Suprapubic skin (tissue), 4 donors: ENCODE data around the gene SP140L.

Source experiments
- CTCF ChIP-seq, 2 donors: fragments of 200-600 bp in 1 of 2; fragments of 450-650 bp in 1 of 2; sonication (generic) in 1 of 2; IDR thresholded peaks; one replicate each; pipeline ENCODE4 v1.5.1; 2016 to 2019; ENCODE audit warnings: antibody characterized with exemption in 2 of 2, mild to moderate bottlenecking in 1 of 2, moderate library complexity in 1 of 2
- EP300 ChIP-seq: sonication (generic); formaldehyde crosslinking; IDR thresholded peaks from one replicate; pipeline ENCODE4 v1.6.1; 2017; ENCODE audit warnings: antibody characterized with exemption
- POLR2A ChIP-seq, 2 donors: fragments of 450-650 bp; IDR thresholded peaks; one replicate each; pipeline ENCODE4 v1.6.1; 2017; ENCODE audit warnings: antibody characterized with exemption in 2 of 2, mild to moderate bottlenecking in 2 of 2, moderate library complexity in 2 of 2
- POLR2AphosphoS5 ChIP-seq, 3 donors: sonication (generic); formaldehyde crosslinking; IDR thresholded peaks; one replicate each; pipeline ENCODE4 v1.6.1; 2017; ENCODE audit warnings: antibody characterized with exemption in 3 of 3

- TF ChIP-seq POLR2A (IDR thresholded peaks at IDR 0.05) (no peak), CTCF (IDR thresholded peaks at IDR 0.05) (no peak), POLR2AphosphoS5 (IDR thresholded peaks at IDR 0.05) (no peak), EP300 (no peak)
Measured at GRCh38 chr2:230343747-230344146, 16.8 kb downstream of the SP140L start.
